CD4-positive, alpha-beta memory T cell (primary cell): ENCODE data around the gene CDK14. TPM values are rescaled to one million over a fixed set of nuclear protein-coding genes. Genes with fewer than 3 reads are reported as not detected.
"Not testable (repeated sequence)": the region's sequence is repeated elsewhere in the genome, so short reads cannot be mapped to it uniquely, and the experiment has no call there.

ENCODE experiments used
- CTCF ChIA-PET: fragments of 350-600 bp; sonication (Branson Sonifier 250); formaldehyde crosslinking; loops from one replicate; lab custom pipeline; 2021; ENCODE audit warnings: inconsistent platforms; ENCODE audit not compliant: partially characterized antibody; lab: Charles Lee
- POLR2A ChIA-PET: fragments of 350-600 bp; sonication (Branson Sonifier 250); formaldehyde crosslinking; loops from one replicate; lab custom pipeline; 2021; ENCODE audit not compliant: partially characterized antibody; lab: Charles Lee
- DNase-seq, 5 donors: peaks; one replicate each; pipeline versions ENCODE4 v3.0.0 to v3.0.0-alpha.2; 2020 to 2022; ENCODE audit warnings: mixed read lengths in 1 of 5
- H3K27ac ChIP-seq: one replicate; pipeline ENCODE4 v1.7.0; 2013; ENCODE audit warnings: low read depth, low read length
- H3K27me3 ChIP-seq: 2 replicates; pipeline ENCODE4 v1.7.0; 2013; ENCODE audit warnings: mild to moderate bottlenecking, low read length, moderate library complexity; ENCODE audit not compliant: insufficient read depth
- H3K36me3 ChIP-seq: 2 replicates; pipeline ENCODE4 v1.7.0; 2013; ENCODE audit warnings: mild to moderate bottlenecking, low read length, moderate library complexity; ENCODE audit not compliant: insufficient read depth
- H3K4me1 ChIP-seq: 2 replicates; pipeline ENCODE4 v1.7.0; 2013; ENCODE audit warnings: mild to moderate bottlenecking, low read length, moderate library complexity; ENCODE audit not compliant: insufficient read depth
- H3K4me3 ChIP-seq, 2 donors: one replicate each; pipeline ENCODE4 v1.7.0; 2013; ENCODE audit warnings: low read length in 2 of 2, mild to moderate bottlenecking in 1 of 2
- H3K9me3 ChIP-seq, 2 donors: one replicate each; pipeline ENCODE4 v1.7.0; 2013; ENCODE audit warnings: low read length in 2 of 2, control low read depth in 1 of 2; ENCODE audit not compliant: control insufficient read depth in 1 of 2
- H3K27ac Mint-ChIP-seq, 7 donors: one replicate each; pipeline ENCODE4 v1.8.0; 2020 to 2021; ENCODE audit warnings: mixed read lengths in 7 of 7, mild to moderate bottlenecking in 6 of 7, inconsistent platforms in 3 of 7, moderate library complexity in 3 of 7
- H3K27me3 Mint-ChIP-seq, 2 donors: one replicate each; pipeline ENCODE4 v1.8.0; 2020 to 2021; ENCODE audit warnings: mixed read lengths in 2 of 2
- H3K36me3 Mint-ChIP-seq, 2 donors: one replicate each; pipeline ENCODE4 v1.8.0; 2020 to 2021; ENCODE audit warnings: mixed read lengths in 2 of 2, inconsistent platforms in 1 of 2, mild to moderate bottlenecking in 1 of 2
- H3K4me1 Mint-ChIP-seq, 4 donors: one replicate each; pipeline ENCODE4 v1.8.0; 2020 to 2021; ENCODE audit warnings: mixed read lengths in 4 of 4, mild to moderate bottlenecking in 1 of 4
- H3K4me3 Mint-ChIP-seq, 8 donors: one replicate each; pipeline ENCODE4 v1.8.0; 2020 to 2021; ENCODE audit warnings: mixed read lengths in 8 of 8, mild to moderate bottlenecking in 7 of 8, moderate library complexity in 6 of 8, inconsistent platforms in 3 of 8
- H3K9me3 Mint-ChIP-seq, 8 donors: one replicate each; pipeline ENCODE4 v1.8.0; 2020 to 2021; ENCODE audit warnings: mixed read lengths in 8 of 8, mild to moderate bottlenecking in 5 of 8, inconsistent platforms in 3 of 8, moderate library complexity in 1 of 8
- intact Hi-C: fragments of 100-400 bp; cut with micrococcal nuclease; formaldehyde crosslinking; loops from one replicate; pipeline ENCODE4 v1.15.1; 2023
- polyA plus RNA-seq, 2 donors: library from polyadenylated mRNA; unstranded; fragments of 300-500 nt; fragmentation: Illumina TruSeq; gene quantifications; one replicate each; pipeline ENCODE4 v1.2.3, GENCODE V29; 2021
- total RNA-seq, 2 experiments: library from RNA; stranded (reverse); gene quantifications; one replicate each; pipeline ENCODE4 v1.2.3, GENCODE V29; 2021

The CDK14 gene
- total and polyA plus RNA-seq, 4 experiments from 2014 or later: 0.47 to 0.81 (median 0.70) TPM; not detected in 1

DNA sequence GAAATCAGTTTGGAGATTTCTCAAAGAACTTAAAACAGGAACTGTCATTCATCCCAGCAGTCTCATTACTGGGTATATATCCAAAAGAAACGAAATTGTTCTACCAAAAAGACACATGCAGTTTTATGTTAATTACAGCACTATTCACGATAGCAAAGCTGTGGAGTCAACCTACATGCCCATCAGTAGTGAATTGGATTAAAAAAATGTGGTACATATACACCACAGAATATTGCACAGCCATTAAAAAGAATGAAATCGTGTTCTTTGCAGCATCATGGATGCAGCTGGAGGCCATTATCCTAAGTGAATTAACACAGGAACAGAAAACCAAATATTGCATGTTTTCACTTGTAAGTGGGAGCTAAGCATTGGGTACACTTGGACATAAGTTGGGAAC is 158.9 kb downstream of the CDK14 start:
- POLR2A ChIA-PET: no interaction called here
- no peaks in the 10 kb centered on the region for H3K9me3 ChIP-seq
- no peaks in the 10 kb centered on the region for H3K4me1 ChIP-seq
- Mint-ChIP-seq H3K27ac (no peak overlapping the region), H3K27me3 (no peaks in the 10 kb centered on the region), H3K4me3 (no peak overlapping the region), H3K4me1 (no peaks in the 10 kb centered on the region), H3K9me3 (peaks cover 0 to 5% (median 0%) of the 10 kb centered on the region in 8 donors), H3K36me3 (no peaks in the 10 kb centered on the region)
- no peak overlapping the region for H3K4me3 ChIP-seq
- intact Hi-C loops: no loop called here
- H3K27ac ChIP-seq: no peak overlapping the region
- CTCF ChIA-PET: no interaction called here
- no peaks in the 10 kb centered on the region for H3K27me3 ChIP-seq
- DNase-seq: no peak
- no peaks in the 10 kb centered on the region for H3K36me3 ChIP-seq

DNA sequence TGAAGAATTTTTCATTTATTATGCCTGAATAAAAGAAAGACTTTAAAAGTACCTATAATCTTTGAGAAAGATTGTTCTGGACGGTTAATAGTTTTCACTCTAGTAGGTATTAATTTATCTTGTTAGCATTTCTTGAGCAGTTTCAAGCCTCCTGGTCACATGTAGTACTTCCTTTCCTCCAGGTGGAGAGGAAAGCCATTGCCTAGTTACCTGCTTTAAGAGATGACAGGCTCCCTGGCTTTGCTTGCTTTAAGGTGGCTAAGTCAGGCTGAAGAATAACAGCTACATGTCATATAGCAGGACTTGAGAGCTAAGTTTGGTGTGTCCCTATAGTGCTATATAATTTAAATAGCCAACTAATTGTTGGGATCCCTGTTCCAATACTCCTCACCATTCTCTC is 160.2 kb downstream of the CDK14 start:
- CTCF ChIA-PET: no interaction called here
- H3K9me3 Mint-ChIP-seq: peaks cover 0 to 5% (median 0%) of the 10 kb centered on the region in 8 donors
- no peak overlapping the region for H3K4me3 Mint-ChIP-seq
- intact Hi-C loops: no loop called here
- H3K27ac Mint-ChIP-seq: no peak overlapping the region
- no peaks in the 10 kb centered on the region for H3K4me1 Mint-ChIP-seq
- Histone ChIP-seq H3K4me1 (no peaks in the 10 kb centered on the region), H3K27ac (no peak overlapping the region), H3K27me3 (no peaks in the 10 kb centered on the region), H3K9me3 (no peaks in the 10 kb centered on the region), H3K4me3 (no peak overlapping the region), H3K36me3 (no peaks in the 10 kb centered on the region)
- H3K36me3 Mint-ChIP-seq: no peaks in the 10 kb centered on the region
- H3K27me3 Mint-ChIP-seq: no peaks in the 10 kb centered on the region
- POLR2A ChIA-PET: no interaction called here
- no peak for DNase-seq

DNA sequence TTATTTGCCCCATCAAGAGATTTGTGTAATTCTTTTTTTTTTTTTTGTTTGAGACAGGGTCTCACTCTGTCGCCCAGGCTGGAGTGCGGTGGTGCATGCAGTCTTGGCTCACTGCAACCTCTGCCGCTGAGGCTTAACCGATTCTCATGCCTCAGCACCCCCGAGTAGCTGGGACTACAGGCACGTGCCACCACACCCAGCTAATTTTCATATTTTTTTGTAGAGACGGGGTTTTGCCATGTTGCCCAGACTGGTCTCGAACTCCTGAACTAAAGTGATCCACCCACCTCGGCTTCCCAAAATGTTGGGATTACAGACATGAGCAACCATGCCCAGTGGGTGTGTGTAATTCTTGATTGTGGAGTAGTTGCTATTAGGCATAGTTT is 161.4 kb downstream of the CDK14 start:
- POLR2A ChIA-PET, DNase-seq, H3K4me3 ChIP-seq, H3K27ac Mint-ChIP-seq, H3K9me3 Mint-ChIP-seq, intact Hi-C loops, H3K36me3 ChIP-seq, H3K9me3 ChIP-seq, H3K27me3 ChIP-seq, H3K27ac ChIP-seq, CTCF ChIA-PET, H3K4me3 Mint-ChIP-seq, H3K36me3 Mint-ChIP-seq, H3K27me3 Mint-ChIP-seq, H3K4me1 Mint-ChIP-seq, H3K4me1 ChIP-seq: not testable (repeated sequence)

DNA sequence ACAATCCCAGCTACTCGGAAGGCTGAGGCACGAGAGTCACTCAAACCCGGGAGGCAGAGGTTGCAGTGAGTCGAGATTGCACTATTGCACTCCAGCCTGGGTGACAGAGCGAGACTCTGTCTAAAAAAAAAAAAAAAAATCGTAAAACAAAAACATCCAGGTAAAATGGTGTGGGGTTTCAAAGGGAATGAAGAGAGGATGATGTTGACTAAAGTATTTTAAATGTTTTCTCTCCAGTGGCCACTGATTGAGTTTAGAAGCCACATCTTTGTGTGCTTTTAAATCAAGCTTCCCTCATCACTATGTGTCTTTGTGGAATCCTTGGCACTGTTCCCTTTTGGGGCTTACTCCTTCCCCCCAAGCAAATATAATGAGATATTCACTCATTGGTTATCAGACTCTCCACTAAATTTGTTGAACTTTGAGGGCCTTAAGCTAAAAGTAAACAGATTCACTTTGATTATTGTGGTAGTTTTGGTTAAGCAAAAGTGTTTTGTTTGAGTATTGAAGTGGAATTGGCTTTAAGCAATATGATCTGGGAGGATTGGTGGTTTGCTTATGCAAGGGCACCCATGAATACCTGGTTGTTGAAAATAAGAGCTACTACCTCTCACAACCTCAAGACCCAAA is 162.9 kb downstream of the CDK14 start:
- Mint-ChIP-seq H3K36me3 (no peaks in the 10 kb centered on the region), H3K27me3 (no peaks in the 10 kb centered on the region), H3K27ac (peak overlapping the region in 1 of 7 donors; percentile 13), H3K4me1 (no peaks in the 10 kb centered on the region), H3K9me3 (peaks cover 0 to 3% (median 0%) of the 10 kb centered on the region in 8 donors), H3K4me3 (no peak overlapping the region)
- no peak overlapping the region for H3K4me3 ChIP-seq
- intact Hi-C loops: no loop called here
- no peak for DNase-seq
- ChIA-PET CTCF (no interaction called here), POLR2A (no interaction called here)
- H3K36me3 ChIP-seq: no peaks in the 10 kb centered on the region
- no peaks in the 10 kb centered on the region for H3K9me3 ChIP-seq
- no peaks in the 10 kb centered on the region for H3K4me1 ChIP-seq
- H3K27ac ChIP-seq: no peak overlapping the region
- no peaks in the 10 kb centered on the region for H3K27me3 ChIP-seq

DNA sequence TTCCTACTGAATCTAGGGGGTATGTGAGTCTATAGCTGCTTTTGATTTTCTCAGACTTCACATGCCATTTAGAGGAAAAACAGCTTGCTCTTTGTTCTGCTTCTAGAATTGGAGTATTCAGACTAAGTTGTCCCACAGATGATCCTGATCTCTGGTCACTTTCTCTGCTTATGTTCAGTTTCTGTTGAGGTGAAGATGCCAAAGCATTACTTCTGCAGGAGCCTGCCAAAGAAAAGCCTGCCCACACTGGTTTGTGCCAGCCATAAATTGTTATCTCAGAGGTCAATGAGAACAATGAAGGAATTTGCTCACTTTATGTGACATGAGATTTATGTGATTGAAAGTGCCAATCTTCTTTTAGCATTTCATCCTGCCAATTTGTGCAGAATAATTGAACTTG is 163.6 kb downstream of the CDK14 start:
- DNase-seq: no peak
- no peaks in the 10 kb centered on the region for H3K36me3 Mint-ChIP-seq
- no peak overlapping the region for H3K27ac ChIP-seq
- H3K4me1 ChIP-seq: no peaks in the 10 kb centered on the region
- no peaks in the 10 kb centered on the region for H3K4me1 Mint-ChIP-seq
- no peaks in the 10 kb centered on the region for H3K27me3 Mint-ChIP-seq
- H3K9me3 ChIP-seq: no peaks in the 10 kb centered on the region
- H3K27me3 ChIP-seq: no peaks in the 10 kb centered on the region
- H3K4me3 ChIP-seq: no peak overlapping the region
- no peak overlapping the region for H3K4me3 Mint-ChIP-seq
- POLR2A ChIA-PET: no interaction called here
- peaks cover 0 to 3% (median 0%) of the 10 kb centered on the region in 8 donors for H3K9me3 Mint-ChIP-seq
- no peaks in the 10 kb centered on the region for H3K36me3 ChIP-seq
- H3K27ac Mint-ChIP-seq: no peak overlapping the region
- CTCF ChIA-PET: no interaction called here
- intact Hi-C loops: no loop called here

DNA sequence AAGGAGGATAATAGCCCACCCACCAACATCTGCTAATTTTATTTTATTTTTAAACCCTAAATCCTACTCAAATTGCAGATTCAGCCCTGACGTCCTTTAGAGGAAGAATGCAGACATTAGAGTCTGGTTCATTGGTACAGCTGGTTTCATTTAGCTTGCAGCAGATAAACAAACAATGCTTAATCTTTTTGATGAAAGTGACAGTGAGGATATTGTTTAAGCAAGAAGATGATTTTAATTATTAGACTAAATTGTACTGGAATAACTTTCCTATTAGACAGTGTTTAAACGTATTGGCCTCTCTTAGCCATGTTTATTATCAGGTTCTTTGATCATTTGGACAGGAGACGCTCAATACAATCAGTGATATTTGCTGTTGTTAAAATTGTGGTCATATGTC is 164.8 kb downstream of the CDK14 start:
- Mint-ChIP-seq H3K27ac (no peak overlapping the region), H3K4me1 (no peaks in the 10 kb centered on the region), H3K9me3 (peaks cover 0 to 3% (median 0%) of the 10 kb centered on the region in 8 donors), H3K4me3 (no peak overlapping the region), H3K36me3 (no peaks in the 10 kb centered on the region), H3K27me3 (no peaks in the 10 kb centered on the region)
- CTCF ChIA-PET: interaction anchor here (1.2 kb wide), 1 partner anchor 9 kb away, joined by 4 read pairs; no protein-coding TSS in a partner anchor
- no peaks in the 10 kb centered on the region for H3K4me1 ChIP-seq
- H3K4me3 ChIP-seq: no peak overlapping the region
- H3K9me3 ChIP-seq: no peaks in the 10 kb centered on the region
- H3K27me3 ChIP-seq: no peaks in the 10 kb centered on the region
- intact Hi-C loops: no loop called here
- no peak overlapping the region for H3K27ac ChIP-seq
- POLR2A ChIA-PET: no interaction called here
- DNase-seq: no peak
- no peaks in the 10 kb centered on the region for H3K36me3 ChIP-seq

DNA sequence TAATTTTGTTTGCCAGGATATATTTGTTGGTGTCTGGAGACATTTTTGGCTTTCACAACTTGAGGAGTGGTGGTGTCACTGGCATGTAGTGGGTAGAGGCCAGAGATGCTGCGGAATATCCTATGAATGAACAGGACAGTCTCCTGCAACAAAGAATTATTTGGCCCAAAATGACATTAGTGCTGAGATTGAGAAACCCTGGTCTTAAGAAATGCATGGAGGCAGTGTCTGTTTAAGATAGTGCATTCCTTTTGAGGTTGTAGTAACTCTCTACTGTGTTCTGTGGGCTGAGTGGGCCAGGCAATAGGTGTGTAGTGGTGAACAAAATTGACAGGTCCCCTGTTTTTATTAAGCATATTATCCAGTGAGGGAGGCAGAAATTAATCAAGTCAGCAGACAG is 165.5 kb downstream of the CDK14 start:
- intact Hi-C loops: no loop called here
- CTCF ChIA-PET: no interaction called here
- DNase-seq: no peak
- no peak overlapping the region for H3K4me3 ChIP-seq
- H3K27ac Mint-ChIP-seq: no peak overlapping the region
- H3K27ac ChIP-seq: no peak overlapping the region
- POLR2A ChIA-PET: no interaction called here
- H3K4me1 ChIP-seq: no peaks in the 10 kb centered on the region
- peaks cover 0 to 3% (median 0%) of the 10 kb centered on the region in 8 donors for H3K9me3 Mint-ChIP-seq
- no peaks in the 10 kb centered on the region for H3K27me3 Mint-ChIP-seq
- H3K4me1 Mint-ChIP-seq: no peaks in the 10 kb centered on the region
- no peaks in the 10 kb centered on the region for H3K36me3 Mint-ChIP-seq
- H3K4me3 Mint-ChIP-seq: no peak overlapping the region
- no peaks in the 10 kb centered on the region for H3K27me3 ChIP-seq
- no peaks in the 10 kb centered on the region for H3K36me3 ChIP-seq
- H3K9me3 ChIP-seq: no peaks in the 10 kb centered on the region

DNA sequence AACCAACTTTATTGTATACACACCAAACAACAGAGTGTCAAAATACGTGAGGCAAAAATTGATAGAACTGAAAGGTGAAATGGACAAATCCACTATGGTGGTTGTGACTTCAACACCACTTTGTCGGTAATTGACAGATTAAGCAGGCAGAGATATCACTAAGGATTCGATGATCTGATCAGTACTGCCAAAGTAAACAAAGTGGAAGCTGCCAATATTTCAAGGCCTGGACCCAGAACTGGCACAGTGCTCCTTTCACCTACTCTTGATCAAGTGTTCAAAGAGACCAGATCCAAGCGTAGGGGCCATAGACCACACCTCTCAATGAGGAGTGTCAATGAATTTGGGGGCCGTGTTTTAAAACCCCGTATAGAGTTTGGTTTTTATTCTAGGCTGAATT is 167.0 kb downstream of the CDK14 start:
- DNase-seq: no peak
- H3K27ac Mint-ChIP-seq: no peak overlapping the region
- H3K36me3 ChIP-seq: no peaks in the 10 kb centered on the region

More for the DNA sequence above, 167.0 kb downstream of the CDK14 start:
- Histone ChIP-seq H3K4me1 (no peaks in the 10 kb centered on the region), H3K4me3 (no peak overlapping the region), H3K27me3 (no peaks in the 10 kb centered on the region), H3K9me3 (no peaks in the 10 kb centered on the region), H3K27ac (no peak overlapping the region)
- CTCF ChIA-PET: no interaction called here
- no peaks in the 10 kb centered on the region for H3K4me1 Mint-ChIP-seq
- H3K36me3 Mint-ChIP-seq: no peaks in the 10 kb centered on the region
- POLR2A ChIA-PET: no interaction called here
- H3K27me3 Mint-ChIP-seq: no peaks in the 10 kb centered on the region
- H3K9me3 Mint-ChIP-seq: peaks cover 0 to 3% (median 0%) of the 10 kb centered on the region in 8 donors
- no peak overlapping the region for H3K4me3 Mint-ChIP-seq
- intact Hi-C loops: no loop called here
